ENCODE data around the gene DUSP22. TPM values are rescaled to one million over a fixed set of nuclear protein-coding genes. Genes with fewer than 3 reads are reported as not detected.

Gene DUSP22
- total and polyA plus RNA-seq, 8 donors: 15.6 to 338 (median 34.8) TPM

DNA sequence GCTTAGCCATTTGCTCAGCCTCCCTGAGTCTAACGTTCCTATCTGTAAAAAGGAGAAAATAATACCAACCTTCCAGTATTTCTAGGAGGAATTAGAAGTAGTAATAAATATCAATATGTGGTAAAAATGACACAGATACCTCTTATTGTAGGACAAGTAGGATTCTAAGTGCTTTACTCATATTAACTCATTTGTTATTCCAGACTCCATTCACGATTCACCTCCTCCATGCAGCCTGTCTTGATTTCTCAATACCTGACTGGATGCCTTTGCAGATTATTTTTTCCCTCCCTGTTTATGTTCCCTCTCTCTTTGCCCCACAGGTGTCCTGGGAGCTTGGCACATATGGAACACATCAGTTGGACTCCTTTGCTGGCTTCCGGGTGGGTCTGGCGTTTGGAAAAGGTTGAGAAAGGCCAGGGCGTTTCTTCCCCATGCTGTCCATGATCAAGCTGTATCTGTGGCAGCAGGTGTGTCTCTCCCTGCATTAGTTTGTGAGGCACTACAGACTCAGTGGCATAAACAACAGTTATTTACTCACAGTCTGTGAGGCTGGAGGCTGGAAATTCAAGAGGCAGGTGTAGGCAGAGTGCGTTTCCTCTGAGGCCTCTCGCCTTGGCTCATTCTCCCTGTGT lies 10.7 kb upstream of the DUSP22 start:
- no peaks in the 10 kb centered on the region for H3K9me3 ChIP-seq
- no peak overlapping the region for H3K4me3 ChIP-seq
- H3K36me3 ChIP-seq: no peaks in the 10 kb centered on the region
- no peak overlapping the region for H3K27ac ChIP-seq
- intact Hi-C loops (cut with DNase I; ENCODE audit: low total_unique reads): no loop called here
- WGBS, 5 donors: 85 to 91% (median 90%) methylated on average over 7 of the region's 7 CpGs
- H3K27me3 ChIP-seq: peaks cover 0 to 8% (median 0%) of the 10 kb centered on the region in 3 donors
- no peak for DNase-seq
- H3K4me1 ChIP-seq: no peaks in the 10 kb centered on the region
- no peak for TF ChIP-seq EP300 (IDR thresholded peaks at IDR 0.05)
- TF ChIP-seq POLR2AphosphoS5 (IDR thresholded peaks at IDR 0.05): no peak
- TF ChIP-seq POLR2A (IDR thresholded peaks at IDR 0.05): no peak
- TF ChIP-seq, protein P1, sequence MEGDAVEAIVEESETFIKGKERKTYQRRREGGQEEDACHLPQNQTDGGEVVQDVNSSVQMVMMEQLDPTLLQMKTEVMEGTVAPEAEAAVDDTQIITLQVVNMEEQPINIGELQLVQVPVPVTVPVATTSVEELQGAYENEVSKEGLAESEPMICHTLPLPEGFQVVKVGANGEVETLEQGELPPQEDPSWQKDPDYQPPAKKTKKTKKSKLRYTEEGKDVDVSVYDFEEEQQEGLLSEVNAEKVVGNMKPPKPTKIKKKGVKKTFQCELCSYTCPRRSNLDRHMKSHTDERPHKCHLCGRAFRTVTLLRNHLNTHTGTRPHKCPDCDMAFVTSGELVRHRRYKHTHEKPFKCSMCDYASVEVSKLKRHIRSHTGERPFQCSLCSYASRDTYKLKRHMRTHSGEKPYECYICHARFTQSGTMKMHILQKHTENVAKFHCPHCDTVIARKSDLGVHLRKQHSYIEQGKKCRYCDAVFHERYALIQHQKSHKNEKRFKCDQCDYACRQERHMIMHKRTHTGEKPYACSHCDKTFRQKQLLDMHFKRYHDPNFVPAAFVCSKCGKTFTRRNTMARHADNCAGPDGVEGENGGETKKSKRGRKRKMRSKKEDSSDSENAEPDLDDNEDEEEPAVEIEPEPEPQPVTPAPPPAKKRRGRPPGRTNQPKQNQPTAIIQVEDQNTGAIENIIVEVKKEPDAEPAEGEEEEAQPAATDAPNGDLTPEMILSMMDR (IDR thresholded peaks at IDR 0.05): no peak

DNA sequence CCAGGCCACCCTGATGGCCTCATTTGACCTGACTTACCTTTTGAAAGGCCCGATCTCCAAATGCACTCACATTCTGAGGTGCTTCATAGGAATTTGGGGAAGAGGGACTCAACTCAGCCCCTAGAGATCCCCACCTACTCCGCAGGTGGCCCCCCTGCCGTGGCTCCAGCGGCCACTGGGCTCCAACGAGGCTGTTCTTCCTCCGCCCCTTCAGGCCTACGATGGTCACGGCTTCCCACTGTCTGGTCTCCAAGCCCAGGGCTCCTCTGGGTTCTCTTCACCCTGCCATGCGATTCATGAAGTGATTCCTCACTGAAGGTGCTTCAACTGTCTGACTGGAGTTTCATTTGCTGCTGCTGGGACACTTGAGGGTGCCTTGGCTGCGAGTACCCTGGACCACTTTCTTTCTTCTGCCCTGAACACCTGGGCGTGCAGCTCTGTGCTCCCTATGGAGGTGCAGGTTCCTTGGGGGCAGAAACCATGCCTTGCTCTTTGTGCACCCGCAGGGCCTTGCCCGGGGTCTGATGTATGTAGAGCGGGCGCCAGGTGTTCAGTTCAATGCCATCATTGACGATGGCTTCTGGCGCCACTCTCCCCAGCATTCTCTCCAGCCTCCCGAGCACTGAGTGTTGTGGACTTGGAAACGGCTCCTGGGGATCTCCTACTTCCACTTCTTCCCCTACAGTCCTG lies 10.0 kb upstream of the DUSP22 start:
- intact Hi-C loops (cut with DNase I; ENCODE audit: low total_unique reads): no loop called here
- no peaks in the 10 kb centered on the region for H3K9me3 ChIP-seq
- H3K4me1 ChIP-seq: no peaks in the 10 kb centered on the region
- no peak overlapping the region for H3K4me3 ChIP-seq
- no peaks in the 10 kb centered on the region for H3K36me3 ChIP-seq
- no peak for DNase-seq
- peaks cover 0 to 8% (median 0%) of the 10 kb centered on the region in 3 donors for H3K27me3 ChIP-seq
- 83 to 91% (median 88%) methylated on average over 19 of the region's 19 CpGs for WGBS, 5 donors
- no peak overlapping the region for H3K27ac ChIP-seq
- TF ChIP-seq POLR2AphosphoS5 (IDR thresholded peaks at IDR 0.05) (no peak), POLR2A (IDR thresholded peaks at IDR 0.05) (no peak), EP300 (IDR thresholded peaks at IDR 0.05) (no peak)
- TF ChIP-seq, protein P1 (IDR thresholded peaks at IDR 0.05): no peak

DNA sequence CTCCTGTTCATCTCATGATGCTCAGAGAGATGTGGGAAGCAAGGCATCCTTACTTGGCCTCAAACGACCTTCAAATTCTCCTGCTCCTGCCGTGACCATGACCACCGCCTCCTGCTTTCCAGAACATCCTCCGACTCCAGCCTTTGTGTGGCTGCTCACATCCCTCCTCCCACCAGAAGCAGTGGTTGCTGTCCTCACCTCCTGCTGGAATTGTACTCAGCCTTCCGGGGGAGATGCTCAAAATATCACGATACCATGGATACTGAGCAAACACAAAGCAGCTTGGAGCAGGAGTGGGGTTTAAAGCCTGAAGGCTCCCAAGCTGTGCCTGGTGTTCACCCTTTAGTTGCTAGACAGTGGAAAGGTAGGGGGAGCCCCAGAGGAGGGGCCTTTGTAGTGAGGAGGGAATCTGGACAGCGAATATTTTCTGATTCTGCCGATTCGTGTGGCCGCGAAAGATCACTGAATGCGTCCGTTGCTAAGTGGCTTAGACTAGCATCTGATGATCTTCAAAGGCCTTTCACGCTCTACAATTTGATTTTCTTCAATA lies 9.3 kb upstream of the DUSP22 start:
- WGBS, 5 donors: 88 to 93% (median 90%) methylated on average over 14 of the region's 14 CpGs
- H3K27ac ChIP-seq: no peak overlapping the region
- H3K9me3 ChIP-seq: no peaks in the 10 kb centered on the region
- intact Hi-C loops (cut with DNase I; ENCODE audit: low total_unique reads): no loop called here
- peaks cover 0 to 8% (median 0%) of the 10 kb centered on the region in 3 donors for H3K27me3 ChIP-seq
- TF ChIP-seq POLR2AphosphoS5 (IDR thresholded peaks at IDR 0.05): no peak
- TF ChIP-seq, protein P1 (IDR thresholded peaks at IDR 0.05): no peak
- no peak for TF ChIP-seq EP300 (IDR thresholded peaks at IDR 0.05)
- TF ChIP-seq POLR2A (IDR thresholded peaks at IDR 0.05): no peak
- H3K36me3 ChIP-seq: no peaks in the 10 kb centered on the region
- no peak for DNase-seq
- no peak overlapping the region for H3K4me3 ChIP-seq
- peaks cover 0 to 3% (median 0%) of the 10 kb centered on the region in 4 donors for H3K4me1 ChIP-seq

DNA sequence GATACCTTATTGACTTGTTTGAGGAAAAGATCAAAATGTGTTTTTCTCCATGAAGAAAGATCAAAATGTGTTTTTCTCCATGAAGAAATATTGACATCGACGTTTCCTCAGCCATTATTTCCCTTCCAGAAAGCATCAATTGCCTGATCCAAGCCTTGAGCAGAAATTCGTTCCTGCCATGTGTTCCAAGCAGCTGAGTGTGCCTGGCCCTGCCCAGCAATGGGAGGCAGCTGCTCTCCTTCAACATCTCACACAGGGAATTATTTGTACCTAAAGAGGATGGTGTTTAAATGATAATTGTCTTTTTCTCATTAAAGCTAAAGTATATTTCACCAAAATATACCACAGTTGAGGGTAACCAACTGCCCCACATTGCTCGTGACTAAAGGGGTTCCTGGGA lies 7.8 kb upstream of the DUSP22 start:
- Histone ChIP-seq H3K36me3 (no peaks in the 10 kb centered on the region), H3K4me3 (no peak overlapping the region), H3K9me3 (no peaks in the 10 kb centered on the region), H3K4me1 (peaks cover 0 to 6% (median 0%) of the 10 kb centered on the region in 4 donors), H3K27ac (no peak overlapping the region), H3K27me3 (peaks cover 0 to 8% (median 0%) of the 10 kb centered on the region in 3 donors)
- 70 to 77% (median 74%) methylated on average over 4 of the region's 4 CpGs for WGBS, 5 donors
- intact Hi-C loops (cut with DNase I; ENCODE audit: low total_unique reads): no loop called here
- no peak for DNase-seq
- TF ChIP-seq, protein P1 (IDR thresholded peaks at IDR 0.05): no peak
- TF ChIP-seq POLR2AphosphoS5 (IDR thresholded peaks at IDR 0.05) (no peak), EP300 (IDR thresholded peaks at IDR 0.05) (no peak), POLR2A (IDR thresholded peaks at IDR 0.05) (no peak)

All from stomach (tissue), 9 donors.